CMK (cell line): ENCODE results near the gene FOXRED1.
"Not testable (repeated sequence)": the region's sequence is repeated elsewhere in the genome, so short reads cannot be mapped to it uniquely, and the experiment has no call there.

Experiments
- DNase-seq: peaks from one replicate; pipeline ENCODE4 v3.0.0-alpha.2; 2010; ENCODE audit warnings: low read depth

The FOXRED1 gene

GRCh38 chr11:126277780-126278179, 8.8 kb downstream of the FOXRED1 start:
- DNase-seq = no peak

GRCh38 chr11:126279191-126279590, 10.2 kb downstream of the FOXRED1 start:
- DNase-seq = no peak

- peak; percentile 86 for DNase-seq
Measured at GRCh38 chr11:126280595-126280994, 11.6 kb downstream of the FOXRED1 start.

GRCh38 chr11:126281245-126281644, 12.3 kb downstream of the FOXRED1 start:
- DNase-seq = no peak

- DNase-seq = no peak
Measured at GRCh38 chr11:126281666-126282175, 12.8 kb downstream of the FOXRED1 start.

GRCh38 chr11:126282361-126282735, 13.4 kb downstream of the FOXRED1 start:
- DNase-seq = peak; percentile 45

- peak; percentile 70 for DNase-seq
Measured at GRCh38 chr11:126282736-126283591, 14.0 kb downstream of the FOXRED1 start, which contains the start of gene TIRAP. TIRAP (plus strand) TSS chr11:126283093; CDS start chr11:126290895, 7,802 bp downstream.

- no peak for DNase-seq
Measured at GRCh38 chr11:126284829-126285228, 15.9 kb downstream of the FOXRED1 start.

GRCh38 chr11:126288237-126288636, 19.3 kb downstream of the FOXRED1 start:
- no peak for DNase-seq

GRCh38 chr11:126290887-126291286, 21.9 kb downstream of the FOXRED1 start:
- no peak for DNase-seq

- DNase-seq = peak; percentile 37
Measured at GRCh38 chr11:126293726-126294125, 24.8 kb downstream of the FOXRED1 start.

GRCh38 chr11:126297004-126297403, 28.1 kb downstream of the FOXRED1 start:
- DNase-seq = no peak

- DNase-seq = peak; percentile 93
Measured at GRCh38 chr11:126303623-126304456, 34.9 kb downstream of the FOXRED1 start, which contains the start of gene DCPS. DCPS (plus strand) TSS chr11:126304060; CDS start chr11:126304081, 21 bp downstream.

GRCh38 chr11:126304457-126305075, 35.6 kb downstream of the FOXRED1 start:
- DNase-seq = no peak

GRCh38 chr11:126305699-126306098, 36.7 kb downstream of the FOXRED1 start:
- DNase-seq = no peak

- DNase-seq = peak; percentile 45
Measured at GRCh38 chr11:126307706-126308105, 38.8 kb downstream of the FOXRED1 start.

GRCh38 chr11:126308271-126308671, 39.3 kb downstream of the FOXRED1 start:
- no peak for DNase-seq

GRCh38 chr11:126308771-126309170, 39.8 kb downstream of the FOXRED1 start:
- not testable (repeated sequence) for DNase-seq

GRCh38 chr11:126310200-126310991, 41.4 kb downstream of the FOXRED1 start:
- peak; percentile 72 for DNase-seq

GRCh38 chr11:126310992-126311310, 42.0 kb downstream of the FOXRED1 start:
- no peak for DNase-seq
